GM21786 (cell line): ENCODE results near the gene SLC12A4.
"Not testable (repeated sequence)": the region's sequence is repeated elsewhere in the genome, so short reads cannot be mapped to it uniquely, and the experiment has no call there.

Experiments
- ATAC-seq: cut with Tn5 transposase; IDR thresholded peaks from one replicate; pipeline ENCODE4 v1.9.1; 2021; ENCODE audit not compliant: unreplicated experiment

Gene SLC12A4

GRCh38 chr16:67988675-67989074 is 20.2 kb upstream of the SLC12A4 start:
- ATAC-seq: no peak

- ATAC-seq: no peak
Measured at GRCh38 chr16:67987460-67988160, 19.2 kb upstream of the SLC12A4 start.

- no peak for ATAC-seq
Measured at GRCh38 chr16:67986949-67987348, 18.5 kb upstream of the SLC12A4 start.

GRCh38 chr16:67982011-67982696 is 13.7 kb upstream of the SLC12A4 start:
- no peak for ATAC-seq

GRCh38 chr16:67979955-67980678 is 11.7 kb upstream of the SLC12A4 start, which contains the start of gene DPEP3:
Gene DPEP3 (minus strand): TSS chr16:67980499. CDS start chr16:67980380, 119 bp downstream.
- ATAC-seq: no peak

- no peak for ATAC-seq
Measured at GRCh38 chr16:67977469-67978227, 9.2 kb upstream of the SLC12A4 start.

- no peak for ATAC-seq
Measured at GRCh38 chr16:67977005-67977404, 8.6 kb upstream of the SLC12A4 start.

- ATAC-seq: no peak
Measured at GRCh38 chr16:67976205-67976604, 7.8 kb upstream of the SLC12A4 start.

GRCh38 chr16:67975321-67976105 is 7.1 kb upstream of the SLC12A4 start:
- no peak for ATAC-seq

- not testable (repeated sequence) for ATAC-seq
Measured at GRCh38 chr16:67972285-67972684, 3.8 kb upstream of the SLC12A4 start.

- no peak for ATAC-seq
Measured at GRCh38 chr16:67971111-67971510, 2.7 kb upstream of the SLC12A4 start.

GRCh38 chr16:67969254-67970039 is 1.0 kb upstream of the SLC12A4 start:
- no peak for ATAC-seq

GRCh38 chr16:67967958-67968399 is 458 bp downstream of the SLC12A4 start:
- peak; percentile 17 for ATAC-seq

GRCh38 chr16:67967183-67967957 is 1.1 kb downstream of the SLC12A4 start:
- ATAC-seq: no peak

GRCh38 chr16:67966549-67967182 is 1.8 kb downstream of the SLC12A4 start:
- ATAC-seq: no peak

- no peak for ATAC-seq
Measured at GRCh38 chr16:67965668-67966548, 2.5 kb downstream of the SLC12A4 start.

- no peak for ATAC-seq
Measured at GRCh38 chr16:67964477-67965131, 3.8 kb downstream of the SLC12A4 start.
